NCI-H82 treated with DMSO at 0.1 percent for 48 hours (cell line): ENCODE measurements around the gene FAM13A.
A peak's percentile ranks its signal among the peaks of the same experiment; 100 is the strongest.
"Not testable (repeated sequence)": the region's sequence is repeated elsewhere in the genome, so short reads cannot be mapped to it uniquely, and the experiment has no call there.

ENCODE experiments used
- DNase-seq: peaks from one replicate; lab custom pipeline; 2025; ENCODE audit not compliant: unreplicated experiment; lab: John Stamatoyannopoulos, UW

FAM13A gene

DNA sequence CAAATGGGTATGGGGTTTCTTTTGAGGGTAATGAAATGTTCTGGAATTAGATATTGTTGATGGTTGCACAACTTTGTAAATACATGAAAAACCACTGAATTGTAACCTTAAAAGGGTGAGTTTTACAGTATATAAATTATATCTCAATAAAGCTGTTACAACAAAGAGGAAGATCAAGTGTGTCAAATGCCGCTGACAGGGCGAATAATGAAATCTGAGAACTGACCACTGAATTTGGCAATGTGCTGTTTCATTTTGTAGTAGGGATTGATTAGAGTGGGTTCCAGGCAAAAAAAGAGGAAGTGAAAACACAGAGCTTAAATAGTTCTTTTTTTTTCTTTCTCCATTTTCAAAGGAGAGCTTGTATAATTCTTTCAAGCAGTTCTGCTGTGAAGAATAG lies 198.2 kb downstream of the FAM13A start:
- no peak for DNase-seq

- no peak for DNase-seq
Measured at GRCh38 chr4:88857588-88857987, 199.4 kb downstream of the FAM13A start.

DNA sequence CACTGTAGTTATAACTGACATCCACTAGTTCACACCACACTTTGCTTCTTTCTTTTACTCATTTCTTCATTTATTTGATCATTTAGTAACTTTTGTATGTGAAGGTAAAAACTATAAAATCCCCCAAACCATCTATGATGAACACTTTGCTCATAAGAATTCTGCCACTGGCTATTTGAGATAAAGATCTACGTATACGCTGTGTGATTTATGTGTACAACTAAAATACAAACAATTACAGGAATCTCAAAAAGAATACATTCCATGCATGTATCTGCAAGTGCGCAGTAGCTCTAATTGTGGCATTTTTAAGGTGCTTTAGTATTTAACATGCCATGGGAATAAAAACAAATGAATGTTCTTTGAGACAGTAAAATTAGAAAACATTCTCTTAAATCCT lies 202.5 kb downstream of the FAM13A start:
- DNase-seq = no peak

GRCh38 chr4:88853583-88853982 lies 203.4 kb downstream of the FAM13A start:
- DNase-seq = not testable (repeated sequence)

DNA sequence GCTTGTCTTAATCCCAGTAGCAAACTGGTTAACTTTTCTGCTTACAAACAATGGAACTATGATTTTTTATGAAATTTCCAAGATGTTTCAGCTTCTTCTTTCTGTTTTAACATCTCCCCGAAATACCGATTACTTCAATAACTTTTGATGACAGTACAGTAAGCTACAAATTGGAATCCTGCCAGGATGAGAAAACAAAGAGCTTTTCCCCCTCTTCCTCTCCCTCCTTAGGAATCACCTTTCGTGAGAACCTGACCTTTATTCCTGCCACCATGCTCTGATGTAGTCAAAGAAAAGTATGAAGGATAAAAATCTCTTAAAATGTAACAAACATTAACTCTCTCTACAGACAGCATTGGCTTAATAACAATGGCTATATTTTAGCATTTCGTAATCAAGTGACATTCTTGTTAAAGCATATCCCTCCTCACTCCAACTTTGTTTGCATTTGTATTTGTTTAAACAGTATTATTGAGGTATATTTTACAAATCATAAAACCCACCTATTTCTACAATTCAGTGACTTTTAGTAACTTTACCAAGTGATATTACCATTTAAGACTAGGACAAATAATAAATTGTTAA lies 210.7 kb downstream of the FAM13A start:
- no peak for DNase-seq

GRCh38 chr4:88843067-88843685 lies 213.8 kb downstream of the FAM13A start:
- DNase-seq = no peak

DNA sequence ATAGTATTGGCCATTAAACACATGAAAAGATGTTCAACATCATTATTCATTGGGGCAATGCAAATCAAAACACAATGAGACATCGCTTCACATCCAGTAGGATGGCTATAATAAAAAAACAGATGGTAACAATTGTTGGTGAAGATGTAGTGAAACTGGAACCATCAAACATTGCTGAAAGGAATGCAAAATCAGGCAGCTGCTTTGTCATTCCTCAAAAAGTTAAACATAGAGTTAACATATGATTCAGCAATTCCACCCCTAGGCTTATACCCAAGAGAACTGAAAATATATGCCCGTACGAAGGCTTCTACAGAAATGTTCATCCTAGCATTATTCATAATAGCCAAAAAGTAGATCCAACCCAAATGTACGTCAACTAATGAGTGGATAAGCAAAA lies 215.3 kb downstream of the FAM13A start:
- DNase-seq = no peak

- no peak for DNase-seq
Measured at GRCh38 chr4:88836216-88836615, 220.8 kb downstream of the FAM13A start.

- no peak for DNase-seq
Measured at GRCh38 chr4:88831031-88831430, 226.0 kb downstream of the FAM13A start.

DNA sequence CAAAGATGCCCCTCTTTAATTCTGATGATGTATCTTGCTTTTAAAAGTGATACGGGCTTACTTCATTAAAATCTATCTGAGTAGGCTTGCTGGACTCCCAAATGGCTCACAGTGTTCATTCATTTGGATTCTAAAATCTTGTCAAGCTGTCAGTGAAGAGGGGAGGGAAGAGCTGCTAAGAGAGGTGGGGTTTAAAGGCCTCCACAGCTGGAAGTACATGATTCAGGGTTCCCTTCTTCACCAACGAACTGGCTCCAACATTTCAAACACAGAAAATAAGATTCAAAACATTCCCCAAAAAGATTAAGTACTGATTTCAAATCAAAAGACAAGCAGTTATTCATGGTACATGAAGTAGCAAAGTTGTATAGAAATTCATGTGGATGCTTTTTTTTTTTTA lies 226.4 kb downstream of the FAM13A start:
- no peak for DNase-seq

- DNase-seq = no peak
Measured at GRCh38 chr4:88828842-88829571, 228.0 kb downstream of the FAM13A start.

- no peak for DNase-seq
Measured at GRCh38 chr4:88827442-88827841, 229.5 kb downstream of the FAM13A start.

DNA sequence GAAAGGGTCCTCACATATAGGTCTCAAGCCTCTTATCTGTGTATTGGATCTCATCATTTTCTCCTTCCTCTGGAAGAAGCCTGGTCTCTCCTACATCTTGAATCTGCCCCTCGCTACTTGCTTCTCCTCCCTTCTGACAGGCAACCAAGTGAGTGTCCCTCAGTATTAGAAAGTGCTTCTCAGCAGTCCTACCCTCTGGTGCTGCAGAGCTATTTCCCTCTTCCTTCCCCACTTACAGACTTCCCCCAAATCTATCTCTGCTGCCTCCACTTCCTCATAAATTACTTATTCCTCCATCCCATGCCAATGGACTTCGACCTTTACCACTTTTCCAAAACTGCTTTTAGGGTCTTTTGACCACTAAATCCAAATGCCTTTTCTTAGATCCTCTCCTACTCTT lies 230.2 kb downstream of the FAM13A start:
- DNase-seq = no peak

GRCh38 chr4:88825931-88826330 lies 231.1 kb downstream of the FAM13A start:
- DNase-seq = no peak

DNA sequence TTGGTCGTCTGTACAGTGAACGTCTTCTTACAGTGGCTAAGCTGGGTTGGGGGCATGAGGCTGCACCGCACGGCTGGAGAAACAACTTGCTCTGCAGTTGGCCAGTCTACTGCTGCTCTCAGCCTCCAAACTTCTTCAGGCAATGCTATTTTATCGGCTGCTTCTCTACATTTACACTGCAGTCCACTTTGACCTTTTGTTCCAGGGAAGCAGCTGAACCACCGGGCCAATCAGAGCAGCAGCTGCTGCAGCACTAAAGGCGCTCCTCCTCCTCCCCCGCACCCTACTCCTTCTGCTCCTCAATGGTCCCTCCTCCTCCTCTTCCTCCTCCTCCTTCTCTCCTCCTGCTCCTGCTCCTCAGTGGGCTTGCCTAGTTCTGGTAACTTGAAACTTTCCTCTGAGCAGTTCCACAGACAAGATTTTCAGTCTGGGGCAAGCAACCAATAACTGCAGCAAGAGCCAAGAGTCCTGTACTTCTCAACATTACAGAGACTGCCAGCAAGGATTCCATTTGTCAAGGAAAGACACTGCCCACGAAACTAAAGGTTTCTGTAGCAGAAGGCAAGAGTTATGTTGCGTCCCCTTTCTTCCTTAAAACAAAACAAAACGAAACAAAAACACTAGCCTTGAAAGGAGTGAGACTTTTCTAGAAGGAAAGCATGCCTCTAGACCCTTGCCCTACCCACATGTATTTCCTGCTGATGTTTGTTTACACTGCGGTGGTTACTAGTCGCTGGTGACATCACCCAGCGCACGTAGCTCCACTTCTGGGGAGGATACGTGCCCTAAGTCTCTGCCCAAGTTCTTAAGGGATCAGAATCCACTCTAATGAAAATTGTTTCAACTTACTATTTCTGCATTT lies 233.7 kb downstream of the FAM13A start:
- DNase-seq = peak; percentile 76

GRCh38 chr4:88822034-88822789 lies 234.8 kb downstream of the FAM13A start:
- DNase-seq = no peak

- no peak for DNase-seq
Measured at GRCh38 chr4:88821522-88821921, 235.5 kb downstream of the FAM13A start.

DNA sequence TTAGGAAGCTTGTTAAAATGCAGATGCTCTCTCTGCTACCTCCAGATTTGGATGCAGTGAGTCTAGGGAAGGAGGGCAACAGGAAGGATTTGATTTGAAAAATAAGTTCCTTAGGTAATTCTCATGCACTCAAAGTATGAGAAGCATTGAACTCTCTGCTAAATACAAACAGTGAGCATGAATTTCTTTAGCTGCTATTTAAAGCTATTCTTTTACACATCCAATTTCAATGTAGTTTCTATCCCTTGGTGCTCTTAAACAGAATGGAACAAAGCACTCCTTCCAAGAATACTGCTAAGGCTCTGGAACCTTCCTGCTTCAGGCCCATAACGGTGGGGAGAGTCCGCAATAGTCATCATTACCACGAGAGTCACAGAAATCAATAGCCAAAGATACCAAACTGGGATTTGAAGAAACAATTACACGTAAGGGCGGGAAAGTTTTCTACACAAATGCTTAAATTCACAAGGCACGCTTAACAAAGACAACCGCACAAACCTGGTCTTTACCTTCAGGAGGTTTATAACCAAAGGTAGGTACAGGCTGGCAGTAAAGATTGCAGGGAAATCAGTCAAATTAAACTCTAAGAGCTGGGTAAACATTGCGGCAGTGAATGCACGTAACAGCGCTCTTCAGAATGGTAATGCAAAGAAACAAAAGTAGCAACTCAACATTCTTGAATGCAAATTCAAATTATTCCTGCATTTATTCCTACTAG lies 236.1 kb downstream of the FAM13A start:
- DNase-seq = no peak

- peak; percentile 71 for DNase-seq
Measured at GRCh38 chr4:88819818-88820697, 236.9 kb downstream of the FAM13A start.
